Measurements from ENCODE around the gene MMP24. TPM values are rescaled to one million over a fixed set of nuclear protein-coding genes. Genes with fewer than 3 reads are reported as not detected.
"Not testable (repeated sequence)": the region's sequence is repeated elsewhere in the genome, so short reads cannot be mapped to it uniquely, and the experiment has no call there.

Gene MMP24
- total RNA-seq, 1 experiment from 2014 or later = 7.1 TPM

DNA sequence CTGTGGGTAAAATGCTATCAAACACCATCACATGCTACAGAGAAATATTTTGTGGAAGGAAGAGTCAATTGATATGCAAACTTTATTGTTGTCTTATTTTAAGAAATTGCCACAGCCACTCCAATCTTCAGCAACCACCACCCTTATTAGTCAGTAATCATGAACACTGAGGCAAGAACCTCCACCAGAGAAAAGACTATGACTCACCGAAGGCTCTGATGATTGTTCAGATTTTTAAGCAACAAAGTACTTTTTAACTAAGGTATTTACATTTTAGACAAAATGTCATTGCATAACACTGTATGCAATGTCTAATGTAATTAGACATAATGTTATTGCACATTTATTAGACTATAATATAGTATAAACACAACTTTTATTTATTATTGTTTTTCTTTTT, 26.2 kb upstream of the MMP24 start:
- DNase-seq (ENCODE audit: low read depth, low spot score) = no peak
- intact Hi-C loops (cut with micrococcal nuclease; ENCODE audit: unreplicated experiment) = loop anchor here (10.0 kb wide), 1 partner anchor 365 kb away; no protein-coding TSS in a partner anchor
- Histone ChIP-seq H3K36me3 (ENCODE audit: control insufficient read depth, insufficient read depth, low read length) (no peaks in the 10 kb centered on the region), H3K27me3 (ENCODE audit: control insufficient read depth, insufficient read depth, low read length) (no peaks in the 10 kb centered on the region), H3K27ac (ENCODE audit: low read length) (no peak overlapping the region), H3K4me1 (ENCODE audit: control insufficient read depth, insufficient read depth, low read length) (no peaks in the 10 kb centered on the region), H3K4me3 (ENCODE audit: low read depth in 2 of 2, low read length in 2 of 2) (no peak overlapping the region), H3K9me3 (ENCODE audit: control insufficient read depth, insufficient read depth, low read depth, low read length) (peaks cover 6% of the 10 kb centered on the region; the same call in 1 of the 2 replicates)
- BruUV-seq (replicated peaks) = no TSS peak
- no peak for ATAC-seq
- POLR2A ChIA-PET = no interaction called here
- in situ Hi-C loops (cut with HindIII; ENCODE audit: low pct_unique_long_range_greater_than_20kb, low sequenced_read_pairs) = no loop called here
- CTCF ChIA-PET = no interaction called here
- TF ChIP-seq POLR2AphosphoS5 (IDR thresholded peaks at IDR 0.05; ENCODE audit: low read depth, low read length) = no peak
- TF ChIP-seq SIN3A (IDR thresholded peaks at IDR 0.05; ENCODE audit: borderline replicate concordance, insufficient read depth, low read depth, low read length) = no peak
- no peak for TF ChIP-seq TCF7L2 (IDR thresholded peaks at IDR 0.05; ENCODE audit: low read depth, low read length)
- TF ChIP-seq CTCF (IDR thresholded peaks at IDR 0.05) = no peak
- TF ChIP-seq REST (IDR thresholded peaks at IDR 0.05; ENCODE audit: insufficient read depth in 1 of 2, low read depth in 2 of 2, low read length in 1 of 2) = no peak

GRCh38 chr20:35201467-35201866, 25.0 kb upstream of the MMP24 start:
- BruUV-seq (replicated peaks); in situ Hi-C loops (cut with HindIII; ENCODE audit: low pct_unique_long_range_greater_than_20kb, low sequenced_read_pairs); H3K4me3 ChIP-seq (ENCODE audit: low read depth in 2 of 2, low read length in 2 of 2); H3K36me3 ChIP-seq (ENCODE audit: control insufficient read depth, insufficient read depth, low read length); H3K27me3 ChIP-seq (ENCODE audit: control insufficient read depth, insufficient read depth, low read length); POLR2A ChIA-PET; H3K9me3 ChIP-seq (ENCODE audit: control insufficient read depth, insufficient read depth, low read depth, low read length); H3K4me1 ChIP-seq (ENCODE audit: control insufficient read depth, insufficient read depth, low read length); DNase-seq (ENCODE audit: low read depth, low spot score); ATAC-seq; H3K27ac ChIP-seq (ENCODE audit: low read length): not testable (repeated sequence)
- intact Hi-C loops (cut with micrococcal nuclease; ENCODE audit: unreplicated experiment) = loop anchor here (10.0 kb wide), 1 partner anchor 367 kb away; no protein-coding TSS in a partner anchor
- CTCF ChIA-PET = interaction anchor here (0.5 kb wide), 1 partner anchor 55 kb away, joined by 3 read pairs; no protein-coding TSS in a partner anchor

DNA sequence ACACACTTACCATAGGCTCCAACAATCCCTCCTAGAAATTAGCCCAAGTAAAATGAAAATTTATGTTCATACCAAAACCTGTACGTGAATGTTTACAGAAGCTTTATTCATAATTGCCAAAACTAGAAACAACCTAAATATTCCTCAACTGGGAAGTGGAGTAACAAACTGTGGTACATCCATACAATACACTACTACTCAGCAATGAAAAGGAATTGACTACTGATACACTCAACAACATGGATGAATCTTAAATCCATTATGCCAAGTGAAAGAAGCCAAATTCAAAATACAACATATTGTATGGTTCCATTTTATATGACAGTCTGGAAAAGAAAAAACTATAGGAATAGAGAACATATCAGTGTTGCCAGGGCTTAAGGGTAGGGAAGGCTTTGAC, 19.7 kb upstream of the MMP24 start:
- POLR2A ChIA-PET = no interaction called here
- H3K4me3 ChIP-seq (ENCODE audit: low read depth in 2 of 2, low read length in 2 of 2) = no peak overlapping the region
- ATAC-seq (no peak), DNase-seq (ENCODE audit: low read depth, low spot score) (no peak)
- H3K27ac ChIP-seq (ENCODE audit: low read length) = no peak overlapping the region
- no peak for TF ChIP-seq POLR2AphosphoS5 (IDR thresholded peaks at IDR 0.05; ENCODE audit: low read depth, low read length)
- intact Hi-C loops (cut with micrococcal nuclease; ENCODE audit: unreplicated experiment) (loop anchor here (10.0 kb wide), 1 partner anchor 372 kb away; no protein-coding TSS in a partner anchor), in situ Hi-C loops (cut with HindIII; ENCODE audit: low pct_unique_long_range_greater_than_20kb, low sequenced_read_pairs) (no loop called here)
- no TSS peak for BruUV-seq (replicated peaks)
- no peaks in the 10 kb centered on the region for H3K4me1 ChIP-seq (ENCODE audit: control insufficient read depth, insufficient read depth, low read length)
- CTCF ChIA-PET = no interaction called here
- H3K27me3 ChIP-seq (ENCODE audit: control insufficient read depth, insufficient read depth, low read length) = no peaks in the 10 kb centered on the region
- no peaks in the 10 kb centered on the region for H3K9me3 ChIP-seq (ENCODE audit: control insufficient read depth, insufficient read depth, low read depth, low read length)
- H3K36me3 ChIP-seq (ENCODE audit: control insufficient read depth, insufficient read depth, low read length) = no peaks in the 10 kb centered on the region

Data from Panc1 (cell line).